Activated B cell treated with CpG ODN at 0.5 μM for 24 hours (primary cell): ENCODE results near the gene SRR. TPM values are rescaled to one million over a fixed set of nuclear protein-coding genes. Genes with fewer than 3 reads are reported as not detected.

Experiments
- ATAC-seq: fragments of 200-7000 bp; cut with Tn5 transposase; one replicate; pipeline ENCODE4 v1.10.0; 2021; ENCODE audit warnings: low read depth, mild to moderate bottlenecking, moderate library complexity
- CTCF ChIA-PET: fragments of 350-600 bp; sonication (Branson Sonifier 250); formaldehyde crosslinking; loops from one replicate; lab custom pipeline; 2021; ENCODE audit warnings: antibody characterized with exemption; lab: Charles Lee
- POLR2A ChIA-PET: fragments of 350-600 bp; sonication (Branson Sonifier 250); formaldehyde crosslinking; loops from one replicate; lab custom pipeline; 2021; ENCODE audit warnings: antibody characterized with exemption; lab: Charles Lee
- DNase-seq: peaks from one replicate; pipeline ENCODE4 v3.0.0; 2022
- H3K27ac Mint-ChIP-seq: one replicate; pipeline ENCODE4 v1.8.0; 2020; ENCODE audit warnings: mixed read lengths
- H3K27me3 Mint-ChIP-seq: one replicate; pipeline ENCODE4 v1.8.0; 2021; ENCODE audit warnings: mixed read lengths
- H3K36me3 Mint-ChIP-seq: one replicate; pipeline ENCODE4 v1.8.0; 2021; ENCODE audit warnings: low read depth, mixed read lengths
- H3K4me1 Mint-ChIP-seq: one replicate; pipeline ENCODE4 v1.8.0; 2021; ENCODE audit warnings: mixed read lengths
- H3K4me3 Mint-ChIP-seq: one replicate; pipeline ENCODE4 v1.8.0; 2020; ENCODE audit warnings: mild to moderate bottlenecking, mixed read lengths
- H3K9me3 Mint-ChIP-seq: one replicate; pipeline ENCODE4 v1.8.0; 2020; ENCODE audit warnings: mixed read lengths
- intact Hi-C: fragments of 100-400 bp; cut with micrococcal nuclease; formaldehyde crosslinking; loops from one replicate; pipeline ENCODE4 v1.15.1; 2024
- total RNA-seq: library from RNA; stranded (reverse); gene quantifications from 2 replicates; pipeline ENCODE4 v1.2.3, GENCODE V29; 2022
- TF ChIP-seq, protein P1 (sequence below): fragments of 200-600 bp; IDR thresholded peaks from one replicate; pipeline ENCODE4 v1.8.0; 2022; ENCODE audit warnings: antibody characterized with exemption, mild to moderate bottlenecking

Gene SRR
- total RNA-seq, 1 donor from 2014 or later = 5.7 TPM

DNA sequence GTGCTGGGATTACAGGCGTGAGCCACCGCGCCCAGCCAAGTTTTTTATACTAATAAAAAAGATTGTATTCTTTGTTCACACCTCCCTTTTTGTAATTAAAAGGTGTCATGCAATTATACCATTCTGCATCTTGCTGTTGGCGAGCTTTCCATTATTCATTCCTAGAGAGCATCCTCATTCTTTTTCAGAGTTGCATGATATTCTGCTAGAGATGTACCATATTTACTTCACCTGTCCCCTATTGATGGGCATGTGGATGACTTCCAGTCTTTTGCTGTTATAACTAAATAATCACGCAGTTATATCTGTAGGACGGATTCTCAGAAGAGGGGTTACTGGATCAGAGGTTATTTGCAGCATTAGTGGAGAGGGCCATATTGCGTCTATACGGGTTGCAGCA lies 50.6 kb downstream of the SRR start:
- intact Hi-C loops = no loop called here
- ATAC-seq (no peak), DNase-seq (no peak)
- TF ChIP-seq, protein P1, sequence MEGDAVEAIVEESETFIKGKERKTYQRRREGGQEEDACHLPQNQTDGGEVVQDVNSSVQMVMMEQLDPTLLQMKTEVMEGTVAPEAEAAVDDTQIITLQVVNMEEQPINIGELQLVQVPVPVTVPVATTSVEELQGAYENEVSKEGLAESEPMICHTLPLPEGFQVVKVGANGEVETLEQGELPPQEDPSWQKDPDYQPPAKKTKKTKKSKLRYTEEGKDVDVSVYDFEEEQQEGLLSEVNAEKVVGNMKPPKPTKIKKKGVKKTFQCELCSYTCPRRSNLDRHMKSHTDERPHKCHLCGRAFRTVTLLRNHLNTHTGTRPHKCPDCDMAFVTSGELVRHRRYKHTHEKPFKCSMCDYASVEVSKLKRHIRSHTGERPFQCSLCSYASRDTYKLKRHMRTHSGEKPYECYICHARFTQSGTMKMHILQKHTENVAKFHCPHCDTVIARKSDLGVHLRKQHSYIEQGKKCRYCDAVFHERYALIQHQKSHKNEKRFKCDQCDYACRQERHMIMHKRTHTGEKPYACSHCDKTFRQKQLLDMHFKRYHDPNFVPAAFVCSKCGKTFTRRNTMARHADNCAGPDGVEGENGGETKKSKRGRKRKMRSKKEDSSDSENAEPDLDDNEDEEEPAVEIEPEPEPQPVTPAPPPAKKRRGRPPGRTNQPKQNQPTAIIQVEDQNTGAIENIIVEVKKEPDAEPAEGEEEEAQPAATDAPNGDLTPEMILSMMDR = no peak
- H3K4me1 Mint-ChIP-seq = peaks cover 6% of the 10 kb centered on the region
- ChIA-PET POLR2A (no interaction called here), CTCF (interaction anchor here (1.0 kb wide), 1 partner anchor 62 kb away, joined by 3 read pairs; no protein-coding TSS in a partner anchor)
- no peaks in the 10 kb centered on the region for H3K9me3 Mint-ChIP-seq
- no peaks in the 10 kb centered on the region for H3K27me3 Mint-ChIP-seq
- H3K36me3 Mint-ChIP-seq = peaks cover 3% of the 10 kb centered on the region
- no peak overlapping the region for H3K4me3 Mint-ChIP-seq
- no peak overlapping the region for H3K27ac Mint-ChIP-seq

DNA sequence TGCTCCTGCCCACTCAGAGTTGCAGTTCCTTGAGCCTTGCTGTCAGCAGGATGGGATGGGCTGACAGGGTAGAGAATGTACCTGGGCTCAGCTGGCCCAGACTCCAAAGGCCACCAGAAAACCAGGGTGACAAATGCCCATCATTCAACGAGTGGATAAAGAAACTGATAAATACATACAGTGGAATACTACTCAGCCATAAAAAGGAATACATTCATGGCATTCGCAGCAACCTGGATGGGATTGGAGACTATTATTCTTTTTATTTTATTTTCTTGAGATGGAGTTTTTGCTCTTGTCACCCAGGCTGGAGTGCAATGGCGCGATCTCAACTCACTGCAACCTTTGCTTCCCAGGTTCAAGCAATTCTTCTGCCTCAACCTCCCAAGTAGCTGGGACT lies 53.5 kb downstream of the SRR start:
- Mint-ChIP-seq H3K4me1 (peaks cover 6% of the 10 kb centered on the region), H3K36me3 (peaks cover 14% of the 10 kb centered on the region), H3K4me3 (no peak overlapping the region), H3K27me3 (no peaks in the 10 kb centered on the region), H3K27ac (no peak overlapping the region), H3K9me3 (no peaks in the 10 kb centered on the region)
- intact Hi-C loops = no loop called here
- TF ChIP-seq, protein P1 = no peak
- DNase-seq (no peak), ATAC-seq (no peak)
- ChIA-PET POLR2A (no interaction called here), CTCF (no interaction called here)

DNA sequence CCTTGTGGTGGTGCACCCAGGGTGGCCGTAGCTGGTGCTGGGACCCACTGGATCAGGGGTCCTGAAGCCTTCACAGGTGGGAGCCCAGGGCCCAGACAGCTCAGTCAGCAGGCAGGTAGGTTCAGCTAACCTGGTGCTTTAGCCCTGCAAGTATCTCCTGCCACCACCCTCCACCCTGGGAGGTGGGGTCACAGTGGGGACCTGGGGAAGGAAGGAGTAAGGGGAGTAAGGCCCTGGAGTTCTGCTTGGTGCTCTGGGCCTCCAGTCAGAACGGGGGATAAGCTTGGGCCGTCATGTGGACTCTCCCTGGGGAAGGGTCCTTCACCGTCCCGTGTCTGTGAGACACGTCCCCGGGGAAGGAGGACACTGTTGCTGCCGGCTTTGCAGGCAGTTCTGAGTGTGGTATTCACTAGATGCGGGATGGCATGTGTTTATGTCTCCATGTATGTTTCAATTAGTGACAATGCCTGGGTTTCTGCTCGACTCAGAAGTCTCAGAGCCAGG lies 54.2 kb downstream of the SRR start:
- Mint-ChIP-seq H3K4me1 (peaks cover 4% of the 10 kb centered on the region), H3K4me3 (no peak overlapping the region), H3K9me3 (no peaks in the 10 kb centered on the region), H3K27ac (no peak overlapping the region), H3K36me3 (peaks cover 19% of the 10 kb centered on the region), H3K27me3 (no peaks in the 10 kb centered on the region)
- CTCF ChIA-PET = no interaction called here
- POLR2A ChIA-PET = no interaction called here
- ATAC-seq = no peak
- no peak for DNase-seq
- intact Hi-C loops = no loop called here
- TF ChIP-seq, protein P1 = no peak

DNA sequence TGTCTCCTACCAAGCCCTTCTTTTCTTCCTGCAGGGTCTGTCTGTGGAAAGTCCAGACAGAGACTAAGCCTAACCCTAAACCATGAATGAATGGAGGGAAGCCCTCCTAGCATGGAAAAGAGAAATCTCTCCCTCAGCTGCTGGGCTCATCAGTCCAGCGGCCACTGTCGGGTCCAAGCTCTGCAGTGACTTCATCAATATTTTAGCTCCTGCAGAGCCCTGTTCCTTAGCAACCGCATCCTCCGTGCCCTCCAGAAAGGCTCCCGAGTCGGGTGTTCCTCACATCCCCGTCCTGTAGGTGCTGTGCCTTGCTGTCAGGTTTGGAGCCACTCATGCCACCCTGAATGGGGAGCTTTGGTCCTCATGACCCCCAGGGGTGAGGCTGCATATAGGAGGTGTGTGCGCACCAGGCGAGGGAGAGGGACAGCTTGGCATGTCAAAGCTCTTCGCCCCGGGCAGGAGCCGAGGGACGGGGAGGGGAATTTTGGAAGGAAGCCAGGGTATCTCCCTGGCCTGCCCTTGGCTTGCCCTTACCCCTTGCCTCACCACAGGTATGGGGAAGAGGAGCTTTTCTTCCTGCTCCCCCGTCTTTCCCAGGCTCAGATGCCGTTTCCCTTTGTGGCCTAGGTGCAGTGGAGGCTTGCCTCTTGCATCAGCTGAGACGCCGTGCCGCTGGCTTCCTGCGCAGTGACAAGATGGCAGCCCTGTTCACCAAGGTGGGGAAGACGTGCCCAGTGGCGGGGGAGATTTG lies 57.4 kb downstream of the SRR start:
- intact Hi-C loops = no loop called here
- TF ChIP-seq, protein P1 = no peak
- ChIA-PET POLR2A (no interaction called here), CTCF (no interaction called here)
- no peaks in the 10 kb centered on the region for H3K27me3 Mint-ChIP-seq
- H3K4me3 Mint-ChIP-seq = no peak overlapping the region
- peaks cover 37% of the 10 kb centered on the region for H3K36me3 Mint-ChIP-seq
- DNase-seq (no peak), ATAC-seq (no peak)
- no peak overlapping the region for H3K27ac Mint-ChIP-seq
- no peaks in the 10 kb centered on the region for H3K9me3 Mint-ChIP-seq
- H3K4me1 Mint-ChIP-seq = no peaks in the 10 kb centered on the region

DNA sequence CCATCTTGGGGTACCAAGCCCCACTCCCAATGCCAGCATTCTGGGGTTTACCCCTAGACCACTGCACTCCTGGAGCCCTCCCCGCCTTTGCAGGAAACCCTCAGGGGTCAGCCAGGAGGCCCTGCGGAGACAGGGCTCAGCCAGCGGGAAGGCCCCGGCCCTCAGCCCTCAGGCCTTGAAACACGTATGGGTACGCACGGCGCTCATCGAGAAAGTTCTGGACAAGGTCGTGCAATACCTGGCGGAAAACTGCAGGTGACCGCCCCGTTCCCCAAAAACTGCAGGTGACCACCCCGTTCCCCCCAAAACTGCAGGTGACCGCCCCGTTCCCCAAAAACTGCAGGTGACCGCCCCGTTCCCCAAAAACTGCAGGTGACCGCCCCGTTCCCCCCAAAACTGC lies 58.3 kb downstream of the SRR start:
- Mint-ChIP-seq H3K4me3 (no peak overlapping the region), H3K27ac (no peak overlapping the region), H3K27me3 (no peaks in the 10 kb centered on the region), H3K4me1 (no peaks in the 10 kb centered on the region), H3K36me3 (peaks cover 40% of the 10 kb centered on the region), H3K9me3 (no peaks in the 10 kb centered on the region)
- intact Hi-C loops = no loop called here
- ChIA-PET CTCF (no interaction called here), POLR2A (no interaction called here)
- ATAC-seq (no peak), DNase-seq (no peak)
- TF ChIP-seq, protein P1 = no peak
